ENCODE results near the gene KRT3.

Gene KRT3

DNA sequence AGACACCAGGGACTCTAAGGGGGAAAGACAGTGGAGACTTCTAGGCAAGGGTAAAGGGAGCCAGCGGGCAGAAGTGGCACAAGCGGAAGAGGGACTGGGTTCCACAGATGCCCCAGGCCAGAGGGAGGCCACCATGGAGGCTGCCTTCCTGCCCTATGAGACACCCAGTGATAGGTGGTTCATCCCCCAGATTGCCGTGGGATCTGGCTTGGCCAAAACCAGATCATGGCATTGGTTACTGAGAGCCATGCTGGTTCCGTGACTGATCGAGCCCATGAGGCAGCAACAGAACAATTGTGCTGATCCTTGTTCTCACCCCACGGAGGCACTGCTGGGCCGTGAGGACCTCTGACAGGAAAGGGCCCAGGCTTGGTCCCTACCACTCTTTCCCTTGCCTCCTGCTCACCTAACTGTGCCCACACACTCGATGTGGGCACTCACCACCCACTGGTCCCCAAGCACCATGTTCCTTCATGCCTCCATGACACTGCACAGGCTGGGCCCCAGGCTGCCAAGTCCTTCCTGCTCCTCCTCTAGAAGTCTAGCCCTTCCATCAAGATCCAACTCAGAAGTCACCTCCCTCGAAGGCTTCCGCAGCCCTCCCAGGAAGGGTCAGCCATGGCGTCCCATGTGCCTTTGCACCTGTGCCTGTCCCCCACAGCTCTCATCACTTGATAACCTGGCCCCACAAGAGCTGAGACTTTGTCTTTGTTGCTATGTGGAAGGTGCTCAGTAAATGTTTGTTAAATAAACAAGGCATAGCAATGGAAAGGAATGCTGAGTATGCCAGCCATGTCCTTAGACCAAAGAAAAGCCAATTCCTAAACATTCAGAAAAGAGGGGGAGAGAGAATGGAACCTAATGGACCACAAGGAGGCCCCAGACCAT, 30.9 kb upstream of the KRT3 start:
- H3K4me3 ChIP-seq (ENCODE audit: low read length in 2 of 2): no peak overlapping the region
- no peaks in the 10 kb centered on the region for H3K36me3 ChIP-seq (ENCODE audit: control insufficient read depth in 2 of 2, insufficient read depth in 2 of 2, low read length in 2 of 2)
- H3K27me3 ChIP-seq (ENCODE audit: control insufficient read depth in 1 of 2, insufficient read depth in 2 of 2, low read length in 2 of 2): no peaks in the 10 kb centered on the region
- peaks cover 4% of the 10 kb centered on the region for H3K4me1 ChIP-seq (ENCODE audit: control insufficient read depth, insufficient read depth, low read length)
- no peaks in the 10 kb centered on the region for H3K9me3 ChIP-seq (ENCODE audit: control insufficient read depth in 2 of 2, low read length in 2 of 2)
- no peak overlapping the region for H3K27ac ChIP-seq (ENCODE audit: low read length)
- H3K9ac ChIP-seq (ENCODE audit: low read length in 2 of 2): no peak overlapping the region

DNA sequence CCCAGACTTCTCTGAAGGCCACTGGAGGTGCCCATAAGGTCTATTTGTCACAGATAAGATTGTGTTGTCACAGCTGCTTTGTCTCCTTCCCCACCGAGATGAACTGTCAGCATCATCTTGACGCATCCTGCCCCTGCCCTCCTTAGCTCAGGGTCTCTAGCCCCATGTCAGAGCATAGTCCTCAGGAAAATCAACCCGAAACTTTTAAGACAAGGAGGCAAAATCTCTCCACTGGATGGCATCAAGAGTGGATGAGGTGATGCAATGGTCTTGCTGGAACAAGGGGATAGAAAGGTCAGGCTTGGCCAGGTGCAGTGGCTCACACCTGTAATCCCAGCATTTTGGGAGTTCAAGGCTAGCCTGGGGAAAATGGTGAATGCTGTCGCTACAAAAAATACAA, 30.0 kb upstream of the KRT3 start:
- H3K36me3 ChIP-seq (ENCODE audit: control insufficient read depth in 2 of 2, insufficient read depth in 2 of 2, low read length in 2 of 2): no peaks in the 10 kb centered on the region
- H3K4me1 ChIP-seq (ENCODE audit: control insufficient read depth, insufficient read depth, low read length): peaks cover 4% of the 10 kb centered on the region
- H3K9ac ChIP-seq (ENCODE audit: low read length in 2 of 2): no peak overlapping the region
- H3K27ac ChIP-seq (ENCODE audit: low read length): no peak overlapping the region
- H3K4me3 ChIP-seq (ENCODE audit: low read length in 2 of 2): no peak overlapping the region
- H3K27me3 ChIP-seq (ENCODE audit: control insufficient read depth in 1 of 2, insufficient read depth in 2 of 2, low read length in 2 of 2): no peaks in the 10 kb centered on the region
- no peaks in the 10 kb centered on the region for H3K9me3 ChIP-seq (ENCODE audit: control insufficient read depth in 2 of 2, low read length in 2 of 2)

DNA sequence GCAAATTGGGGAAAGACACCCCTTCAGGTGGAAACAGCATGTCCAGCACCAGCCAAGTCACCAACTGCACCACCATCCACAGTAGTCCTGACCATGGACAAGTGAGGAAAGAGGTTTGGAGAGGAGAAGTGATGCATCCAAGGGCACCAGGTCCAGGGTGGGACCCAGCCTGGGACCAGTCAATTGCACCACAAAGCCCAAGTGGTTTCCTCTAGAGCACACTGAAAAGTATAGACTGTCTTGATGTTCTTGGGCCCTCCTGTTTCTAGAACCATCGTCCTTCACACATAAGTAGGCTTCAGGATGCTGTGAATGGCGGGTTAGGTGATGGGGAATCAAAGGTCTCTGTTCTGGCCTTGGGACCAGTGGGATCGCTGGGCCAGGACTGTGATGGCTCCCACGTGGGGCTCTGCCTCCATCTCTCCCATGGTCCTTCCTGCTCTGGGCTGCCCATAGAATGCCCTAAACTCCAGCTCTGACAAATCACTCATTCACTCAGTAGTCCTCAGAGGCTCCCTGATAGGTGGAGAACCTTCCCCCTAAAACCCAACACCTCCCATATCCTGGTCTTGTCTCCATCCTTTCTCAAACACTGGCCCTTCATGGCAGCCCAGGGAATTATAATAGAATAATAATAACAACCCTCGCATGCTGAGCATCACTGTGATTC, 29.0 kb upstream of the KRT3 start:
- peaks cover 0 to 4% of the 10 kb centered on the region in 2 donors for H3K27me3 ChIP-seq (ENCODE audit: control insufficient read depth in 1 of 2, insufficient read depth in 2 of 2, low read length in 2 of 2)
- H3K4me1 ChIP-seq (ENCODE audit: control insufficient read depth, insufficient read depth, low read length): peaks cover 4% of the 10 kb centered on the region
- H3K27ac ChIP-seq (ENCODE audit: low read length): no peak overlapping the region
- no peak overlapping the region for H3K9ac ChIP-seq (ENCODE audit: low read length in 2 of 2)
- H3K4me3 ChIP-seq (ENCODE audit: low read length in 2 of 2): no peak overlapping the region
- no peaks in the 10 kb centered on the region for H3K36me3 ChIP-seq (ENCODE audit: control insufficient read depth in 2 of 2, insufficient read depth in 2 of 2, low read length in 2 of 2)
- no peaks in the 10 kb centered on the region for H3K9me3 ChIP-seq (ENCODE audit: control insufficient read depth in 2 of 2, low read length in 2 of 2)

DNA sequence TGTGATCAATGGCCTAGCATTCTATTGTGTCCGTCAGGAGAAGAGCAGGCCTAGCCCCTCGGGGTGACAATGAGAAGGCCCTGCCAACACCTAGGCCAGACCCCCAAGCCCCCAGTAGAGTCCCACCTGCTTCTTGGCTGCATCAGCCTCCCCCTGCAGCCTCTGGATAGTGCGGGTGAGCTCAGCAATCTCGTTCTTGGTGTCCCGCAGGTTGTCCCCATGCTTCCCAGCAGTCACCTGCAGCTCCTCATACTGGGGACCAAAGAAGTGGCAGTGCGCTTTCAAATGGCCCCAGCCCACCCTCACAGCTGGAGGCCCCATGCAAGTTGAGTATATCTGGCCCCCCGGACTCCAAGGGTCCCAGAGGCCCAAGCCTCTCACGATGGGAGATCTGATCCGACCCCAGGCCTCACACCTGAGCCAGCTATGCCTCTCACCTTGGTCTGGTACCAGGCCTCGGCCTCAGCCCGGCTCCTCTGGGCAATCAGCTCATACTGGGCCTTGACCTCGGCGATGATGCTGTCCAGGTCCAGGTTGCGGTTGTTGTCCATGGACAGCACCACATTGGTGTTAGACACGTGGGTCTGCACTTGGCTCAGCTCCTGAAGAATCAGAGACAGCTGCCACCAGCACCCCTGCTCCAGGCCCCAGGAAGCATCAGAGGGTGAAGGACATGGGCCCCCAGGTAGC, 28.0 kb upstream of the KRT3 start:
- Histone ChIP-seq H3K36me3 (ENCODE audit: control insufficient read depth in 2 of 2, insufficient read depth in 2 of 2, low read length in 2 of 2) (no peaks in the 10 kb centered on the region), H3K4me3 (ENCODE audit: low read length in 2 of 2) (no peak overlapping the region), H3K9ac (ENCODE audit: low read length in 2 of 2) (no peak overlapping the region), H3K9me3 (ENCODE audit: control insufficient read depth in 2 of 2, low read length in 2 of 2) (no peaks in the 10 kb centered on the region), H3K27me3 (ENCODE audit: control insufficient read depth in 1 of 2, insufficient read depth in 2 of 2, low read length in 2 of 2) (peaks cover 0 to 4% of the 10 kb centered on the region in 2 donors), H3K4me1 (ENCODE audit: control insufficient read depth, insufficient read depth, low read length) (peaks cover 4% of the 10 kb centered on the region), H3K27ac (ENCODE audit: low read length) (no peak overlapping the region)

DNA sequence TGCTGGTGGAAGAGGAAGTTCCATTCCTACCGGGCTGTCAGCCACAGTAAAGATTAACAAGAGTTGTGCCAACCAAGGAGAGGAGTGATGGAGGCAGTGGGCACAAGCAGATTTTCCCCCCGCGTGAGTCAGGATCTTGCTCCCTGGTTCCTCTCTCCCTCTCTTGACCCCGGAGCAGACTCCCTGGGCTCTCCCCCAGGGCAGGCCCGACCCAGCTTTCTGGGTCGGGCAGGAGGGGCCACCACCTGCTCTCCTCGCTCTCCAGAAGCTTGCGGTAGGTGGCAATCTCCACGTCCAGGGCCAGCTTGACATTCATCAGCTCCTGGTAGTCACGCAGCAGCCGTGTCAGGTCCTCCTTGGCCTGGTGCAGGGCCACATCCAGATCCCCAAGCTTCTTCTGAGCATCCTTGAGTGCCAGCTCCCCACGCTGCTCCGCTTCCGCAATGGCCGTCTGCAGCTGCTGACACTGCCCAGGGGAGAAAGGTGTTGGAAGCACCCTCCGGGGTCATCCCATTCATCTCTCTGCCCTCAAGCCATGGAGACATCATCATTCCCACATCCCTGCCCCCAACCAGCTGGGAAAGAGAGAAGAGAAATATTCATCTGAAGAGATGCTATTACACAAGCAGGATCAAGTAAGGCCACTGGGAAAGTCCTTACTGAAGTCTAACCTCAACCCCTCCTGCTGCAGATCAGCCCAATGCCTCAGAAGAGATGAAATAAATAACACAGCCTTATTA, 27.0 kb upstream of the KRT3 start:
- peaks cover 0 to 4% of the 10 kb centered on the region in 2 donors for H3K27me3 ChIP-seq (ENCODE audit: control insufficient read depth in 1 of 2, insufficient read depth in 2 of 2, low read length in 2 of 2)
- H3K27ac ChIP-seq (ENCODE audit: low read length): no peak overlapping the region
- no peak overlapping the region for H3K9ac ChIP-seq (ENCODE audit: low read length in 2 of 2)
- no peak overlapping the region for H3K4me3 ChIP-seq (ENCODE audit: low read length in 2 of 2)
- no peaks in the 10 kb centered on the region for H3K9me3 ChIP-seq (ENCODE audit: control insufficient read depth in 2 of 2, low read length in 2 of 2)
- no peaks in the 10 kb centered on the region for H3K36me3 ChIP-seq (ENCODE audit: control insufficient read depth in 2 of 2, insufficient read depth in 2 of 2, low read length in 2 of 2)
- peaks cover 4% of the 10 kb centered on the region for H3K4me1 ChIP-seq (ENCODE audit: control insufficient read depth, insufficient read depth, low read length)

DNA sequence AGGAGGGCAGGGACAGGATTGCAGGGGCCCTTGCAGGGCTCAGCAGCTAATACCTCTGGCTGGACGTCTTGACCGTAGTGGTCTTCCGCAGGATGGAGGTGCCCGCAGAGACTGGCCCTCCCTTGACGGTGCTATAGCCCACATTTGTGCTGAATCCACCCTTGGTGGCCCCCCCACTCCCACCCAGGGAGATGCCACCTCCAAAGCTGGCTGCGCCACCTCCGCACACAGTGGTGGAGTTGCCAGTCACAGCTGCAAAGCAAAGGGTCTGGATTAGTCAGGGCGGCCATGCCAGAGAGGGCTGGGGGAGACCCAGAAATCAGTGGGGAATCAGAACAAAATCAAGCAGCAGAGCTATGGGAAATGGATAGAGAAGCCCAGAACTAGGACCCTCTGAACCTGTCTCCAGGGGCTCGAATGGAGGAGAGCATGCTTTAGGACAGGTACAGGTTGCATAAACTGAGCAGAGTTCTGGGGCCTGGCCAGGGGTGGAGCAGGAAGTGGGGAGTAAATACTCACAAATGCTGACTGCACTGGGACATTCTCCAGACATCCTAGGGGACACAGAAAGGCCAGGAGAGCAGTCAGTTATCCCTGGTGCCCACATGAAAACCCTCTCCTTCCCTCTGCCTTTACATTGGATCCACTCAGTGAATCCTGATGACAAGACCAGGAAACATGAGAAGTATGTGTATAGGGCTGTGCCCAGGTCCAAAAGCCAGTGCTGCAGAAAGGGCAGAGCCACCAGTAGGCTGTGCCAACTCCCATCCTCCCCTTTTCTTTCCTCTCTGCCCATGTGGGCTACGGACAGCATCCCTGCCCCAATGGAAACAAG, 26.1 kb upstream of the KRT3 start:
- no peaks in the 10 kb centered on the region for H3K36me3 ChIP-seq (ENCODE audit: control insufficient read depth in 2 of 2, insufficient read depth in 2 of 2, low read length in 2 of 2)
- H3K27ac ChIP-seq (ENCODE audit: low read length): no peak overlapping the region
- H3K27me3 ChIP-seq (ENCODE audit: control insufficient read depth in 1 of 2, insufficient read depth in 2 of 2, low read length in 2 of 2): peaks cover 4 to 8% of the 10 kb centered on the region in 2 donors
- H3K4me3 ChIP-seq (ENCODE audit: low read length in 2 of 2): no peak overlapping the region
- H3K9me3 ChIP-seq (ENCODE audit: control insufficient read depth in 2 of 2, low read length in 2 of 2): no peaks in the 10 kb centered on the region
- H3K4me1 ChIP-seq (ENCODE audit: control insufficient read depth, insufficient read depth, low read length): peaks cover 4% of the 10 kb centered on the region
- H3K9ac ChIP-seq (ENCODE audit: low read length in 2 of 2): no peak overlapping the region

DNA sequence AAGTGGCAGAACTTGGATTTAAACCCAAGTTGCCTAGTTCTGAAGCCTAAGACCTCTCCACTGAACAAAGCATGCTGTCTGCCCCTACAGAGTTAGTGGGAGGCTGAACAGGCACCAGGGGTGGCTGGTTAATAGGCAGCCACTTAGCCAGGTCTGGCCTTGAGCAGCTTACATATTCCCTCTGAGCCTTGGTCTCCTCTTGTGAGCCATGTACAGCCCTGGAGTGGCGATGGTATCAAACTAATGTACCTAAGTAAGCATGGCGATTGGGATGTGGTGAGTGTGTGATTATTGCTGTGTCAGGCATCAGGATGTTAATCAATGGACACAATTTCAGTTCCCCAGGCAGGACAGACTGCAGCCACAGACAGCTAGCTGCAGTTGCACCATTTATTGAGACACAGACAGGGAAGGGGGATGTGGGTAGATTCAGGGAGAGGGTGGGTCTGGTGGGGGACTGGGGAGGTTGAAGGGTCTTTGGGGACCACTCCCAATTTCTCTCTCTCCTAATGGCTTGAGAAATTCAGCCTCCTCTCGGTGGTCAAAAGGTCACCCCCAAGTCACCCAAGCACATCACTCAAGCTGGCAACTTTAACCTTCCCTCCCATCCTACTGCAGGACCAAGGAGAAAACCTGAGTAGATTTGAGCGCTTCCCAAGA, 25.3 kb upstream of the KRT3 start:
- Histone ChIP-seq H3K27ac (ENCODE audit: low read length) (no peak overlapping the region), H3K27me3 (ENCODE audit: control insufficient read depth in 1 of 2, insufficient read depth in 2 of 2, low read length in 2 of 2) (peaks cover 4 to 8% of the 10 kb centered on the region in 2 donors)

DNA sequence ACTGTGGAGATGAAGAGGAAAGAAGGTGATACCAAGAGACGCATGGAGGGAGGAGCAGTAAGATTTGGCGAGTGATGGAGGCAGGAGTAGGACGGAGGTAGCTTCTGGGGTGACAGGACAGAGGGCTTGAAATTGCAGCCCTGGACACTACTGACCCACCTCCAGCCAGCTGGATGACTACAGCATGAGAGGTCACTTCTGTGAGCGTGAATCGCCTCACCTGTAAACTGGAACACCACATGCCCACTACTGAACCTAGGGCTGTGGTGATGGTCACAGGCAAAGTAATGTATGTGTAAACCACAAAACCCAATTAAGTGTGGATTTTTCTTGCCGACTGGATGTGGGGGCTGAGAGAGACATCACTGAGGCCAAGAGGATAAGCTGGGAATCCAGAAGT, 24.6 kb upstream of the KRT3 start:
- no peak overlapping the region for H3K27ac ChIP-seq (ENCODE audit: low read length)
- peaks cover 4 to 8% of the 10 kb centered on the region in 2 donors for H3K27me3 ChIP-seq (ENCODE audit: control insufficient read depth in 1 of 2, insufficient read depth in 2 of 2, low read length in 2 of 2)
- H3K36me3 ChIP-seq (ENCODE audit: control insufficient read depth in 2 of 2, insufficient read depth in 2 of 2, low read length in 2 of 2): no peaks in the 10 kb centered on the region
- H3K4me3 ChIP-seq (ENCODE audit: low read length in 2 of 2): no peak overlapping the region
- H3K4me1 ChIP-seq (ENCODE audit: control insufficient read depth, insufficient read depth, low read length): peaks cover 4% of the 10 kb centered on the region
- no peaks in the 10 kb centered on the region for H3K9me3 ChIP-seq (ENCODE audit: control insufficient read depth in 2 of 2, low read length in 2 of 2)
- H3K9ac ChIP-seq (ENCODE audit: low read length in 2 of 2): no peak overlapping the region

More for the DNA sequence above, 25.3 kb upstream of the KRT3 start:
- H3K4me3 ChIP-seq (ENCODE audit: low read length in 2 of 2): no peak overlapping the region
- peaks cover 4% of the 10 kb centered on the region for H3K4me1 ChIP-seq (ENCODE audit: control insufficient read depth, insufficient read depth, low read length)
- no peak overlapping the region for H3K9ac ChIP-seq (ENCODE audit: low read length in 2 of 2)
- H3K36me3 ChIP-seq (ENCODE audit: control insufficient read depth in 2 of 2, insufficient read depth in 2 of 2, low read length in 2 of 2): no peaks in the 10 kb centered on the region
- H3K9me3 ChIP-seq (ENCODE audit: control insufficient read depth in 2 of 2, low read length in 2 of 2): no peaks in the 10 kb centered on the region

DNA sequence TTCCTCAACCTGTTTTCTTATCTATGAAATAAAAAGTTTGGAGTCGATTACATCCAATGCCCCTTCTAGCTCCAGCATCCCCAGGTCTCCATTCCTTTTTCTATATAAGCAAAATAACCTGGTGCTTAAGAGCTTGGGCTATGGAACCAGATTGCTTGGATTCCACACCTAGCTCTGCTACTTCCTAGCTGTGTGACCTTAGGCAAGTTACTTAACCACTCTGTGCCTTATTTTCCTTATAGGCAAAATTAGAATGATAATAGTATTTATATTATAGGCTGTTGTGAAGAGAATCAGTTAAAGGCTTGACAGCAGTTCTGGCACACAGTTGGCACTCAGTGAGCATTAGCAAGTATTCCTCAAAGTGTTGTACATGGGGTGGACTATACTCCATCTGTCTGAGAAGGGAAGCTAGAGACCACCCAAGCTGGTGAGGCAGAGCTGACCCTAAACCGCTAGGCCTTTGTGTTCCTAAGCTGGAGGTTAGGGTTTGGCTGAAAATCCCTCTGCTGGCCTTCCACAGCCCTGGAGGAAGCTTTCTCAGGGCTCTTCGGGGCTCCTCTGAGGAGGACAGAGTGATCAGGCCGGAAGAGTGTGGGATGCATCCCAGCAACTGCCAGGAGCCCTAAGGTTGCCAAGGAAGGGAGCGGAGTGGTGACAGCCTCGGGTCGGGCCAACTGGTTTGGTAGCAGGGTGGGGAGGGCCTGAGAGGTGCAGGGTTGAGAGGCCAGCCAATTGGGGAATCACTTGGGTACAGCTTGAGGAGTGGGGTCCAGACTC, 24.0 kb upstream of the KRT3 start:
- Histone ChIP-seq H3K27ac (ENCODE audit: low read length) (no peak overlapping the region), H3K9ac (ENCODE audit: low read length in 2 of 2) (no peak overlapping the region), H3K27me3 (ENCODE audit: control insufficient read depth in 1 of 2, insufficient read depth in 2 of 2, low read length in 2 of 2) (peaks cover 4 to 8% of the 10 kb centered on the region in 2 donors), H3K4me3 (ENCODE audit: low read length in 2 of 2) (no peak overlapping the region), H3K4me1 (ENCODE audit: control insufficient read depth, insufficient read depth, low read length) (peaks cover 4% of the 10 kb centered on the region), H3K9me3 (ENCODE audit: control insufficient read depth in 2 of 2, low read length in 2 of 2) (no peaks in the 10 kb centered on the region), H3K36me3 (ENCODE audit: control insufficient read depth in 2 of 2, insufficient read depth in 2 of 2, low read length in 2 of 2) (no peaks in the 10 kb centered on the region)
